Psoas muscle (tissue), 8 donors: ENCODE measurements around the gene CDC42EP3. TPM values are rescaled to one million over a fixed set of nuclear protein-coding genes. Genes with fewer than 3 reads are reported as not detected.

Experiments
- ATAC-seq, 4 donors: fragments of 200-7000 bp; cut with Tn5 transposase; one replicate each; pipeline ENCODE4 v1.9.1; 2020; ENCODE audit warnings: moderate library complexity in 3 of 4, mild to moderate bottlenecking in 2 of 4
- DNase-seq, 2 donors: peaks; one replicate each; pipeline ENCODE4 v3.0.0-alpha.2; 2020
- H3K27ac ChIP-seq: fragments of 200-600 bp; one replicate; pipeline ENCODE4 v1.8.0; 2022
- H3K27me3 ChIP-seq, 3 donors: fragments of 200-600 bp in 1 of 3; one replicate each; pipeline versions ENCODE4 v1.6.1 to v1.8.0; 2013 to 2022; ENCODE audit warnings: low read length in 2 of 3, mild to moderate bottlenecking in 2 of 3, moderate library complexity in 1 of 3; ENCODE audit not compliant: insufficient read depth in 3 of 3
- H3K36me3 ChIP-seq, 2 donors: fragments of 200-600 bp in 1 of 2; one replicate each; pipeline versions ENCODE4 v1.6.1 to v1.8.0; 2013 to 2022; ENCODE audit warnings: low read depth in 1 of 2, mild to moderate bottlenecking in 1 of 2, moderate library complexity in 1 of 2; ENCODE audit not compliant: insufficient read depth in 1 of 2
- H3K4me1 ChIP-seq: fragments of 200-600 bp; one replicate; pipeline ENCODE4 v1.8.0; 2022
- H3K4me3 ChIP-seq: fragments of 200-600 bp; one replicate; pipeline ENCODE4 v1.8.0; 2022; ENCODE audit warnings: mild to moderate bottlenecking
- H3K9me3 ChIP-seq: fragments of 200-600 bp; one replicate; pipeline ENCODE4 v1.8.0; 2022
- WGBS, 3 donors: extraction: QIAGEN DNeasy Blood & Tissue Kit; methylation state at CpG; one replicate each; pipeline versions ENCODE4 v1.1.6 to v1.1.7; 2013; 5-methylcytosine and 5-hydroxymethylcytosine counted together
- intact Hi-C, 2 donors: fragments of 100-400 bp; cut with DNase I; formaldehyde crosslinking; loops; one replicate each; pipeline versions ENCODE4 v1.11.0 to v1.14.2; 2022
- polyA plus RNA-seq, 3 donors: library from polyadenylated mRNA; stranded (reverse); fragments of 200-250 nt; gene quantifications; one replicate each; pipeline ENCODE4 v1.2.3, GENCODE V29; 2013
- total RNA-seq, 4 donors: library from RNA; stranded (reverse); fragmentation: NEBNext Ultra II Directional in 2 of 4; extraction: Animal tissue kit (Norgen Biotek cat#: 25700) in 2 of 4; gene quantifications; one replicate each; pipeline versions ENCODE4 v1.2.1 to v1.2.4, GENCODE V29; 2021 to 2023
- TF ChIP-seq, protein P1 (sequence below): fragments of 200-600 bp; IDR thresholded peaks from one replicate; pipeline ENCODE4 v1.8.0; 2022; ENCODE audit warnings: antibody characterized with exemption
- donor health status: healthy with polysubstance abuse.
- donor health status: DM: no; HTN: no; CAD: no; lungs with moderate emphysema.
- donor health status: Bipolar disorder and iron deficiency.
- donor health status: healthy.
- donor health status: DM: yes; HTN: yes; CAD: no.
- donor health status: DM: no; HTN: no; CAD: no.
- donor health status: DM: no; HTN: no; CAD: no.
- donor health status: DM: yes; HTN: yes; CAD: no.

CDC42EP3 gene
- total and polyA plus RNA-seq, 7 donors, result 8.8 to 174 (median 50.9) TPM

DNA sequence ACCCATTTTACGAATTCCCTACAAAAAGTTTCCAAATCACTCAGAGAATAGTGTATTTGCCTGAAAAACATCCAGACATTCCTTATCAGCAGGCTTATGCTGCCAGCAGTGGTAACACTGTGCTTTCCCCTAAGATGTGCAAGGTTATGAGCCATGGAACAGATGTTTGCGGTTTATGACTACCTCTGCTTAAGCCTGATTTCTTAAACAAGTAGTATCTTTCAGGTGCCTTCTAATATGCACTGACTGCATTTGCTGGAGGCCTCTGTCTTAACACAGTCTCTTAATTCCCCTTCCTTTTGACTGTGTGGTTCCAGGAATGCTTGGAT is 54.8 kb downstream of the CDC42EP3 start:
- Histone ChIP-seq H3K4me3 (no peak overlapping the region), H3K9me3 (no peaks in the 10 kb centered on the region), H3K27me3 (no peaks in the 10 kb centered on the region), H3K36me3 (no peaks in the 10 kb centered on the region), H3K27ac (no peak overlapping the region), H3K4me1 (no peaks in the 10 kb centered on the region)
- intact Hi-C loops, result no loop called here
- ATAC-seq (no peak), DNase-seq (no peak)
- WGBS, 3 donors, result 94 to 95% (median 95%) methylated on average over 2 of the region's 2 CpGs
- TF ChIP-seq, protein P1, sequence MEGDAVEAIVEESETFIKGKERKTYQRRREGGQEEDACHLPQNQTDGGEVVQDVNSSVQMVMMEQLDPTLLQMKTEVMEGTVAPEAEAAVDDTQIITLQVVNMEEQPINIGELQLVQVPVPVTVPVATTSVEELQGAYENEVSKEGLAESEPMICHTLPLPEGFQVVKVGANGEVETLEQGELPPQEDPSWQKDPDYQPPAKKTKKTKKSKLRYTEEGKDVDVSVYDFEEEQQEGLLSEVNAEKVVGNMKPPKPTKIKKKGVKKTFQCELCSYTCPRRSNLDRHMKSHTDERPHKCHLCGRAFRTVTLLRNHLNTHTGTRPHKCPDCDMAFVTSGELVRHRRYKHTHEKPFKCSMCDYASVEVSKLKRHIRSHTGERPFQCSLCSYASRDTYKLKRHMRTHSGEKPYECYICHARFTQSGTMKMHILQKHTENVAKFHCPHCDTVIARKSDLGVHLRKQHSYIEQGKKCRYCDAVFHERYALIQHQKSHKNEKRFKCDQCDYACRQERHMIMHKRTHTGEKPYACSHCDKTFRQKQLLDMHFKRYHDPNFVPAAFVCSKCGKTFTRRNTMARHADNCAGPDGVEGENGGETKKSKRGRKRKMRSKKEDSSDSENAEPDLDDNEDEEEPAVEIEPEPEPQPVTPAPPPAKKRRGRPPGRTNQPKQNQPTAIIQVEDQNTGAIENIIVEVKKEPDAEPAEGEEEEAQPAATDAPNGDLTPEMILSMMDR, result no peak

- H3K4me3 ChIP-seq, result no peak overlapping the region
- no peaks in the 10 kb centered on the region for H3K9me3 ChIP-seq
- TF ChIP-seq, protein P1, result no peak
- no peaks in the 10 kb centered on the region for H3K36me3 ChIP-seq
- DNase-seq, result peak; percentile 25 to 67
- intact Hi-C loops, result no loop called here
- no peaks in the 10 kb centered on the region for H3K27me3 ChIP-seq
- 76 to 82% (median 77%) methylated on average over 6 of the region's 6 CpGs for whole genome bisulfite sequencing, 3 donors
- no peak for ATAC-seq
- H3K27ac ChIP-seq, result no peak overlapping the region
- H3K4me1 ChIP-seq, result no peaks in the 10 kb centered on the region
Measured at GRCh38 chr2:37615804-37616676, 55.4 kb downstream of the CDC42EP3 start.

GRCh38 chr2:37614061-37614738 is 57.2 kb downstream of the CDC42EP3 start:
- intact Hi-C loops, result no loop called here
- Histone ChIP-seq H3K36me3 (no peaks in the 10 kb centered on the region), H3K4me3 (no peak overlapping the region), H3K9me3 (no peaks in the 10 kb centered on the region), H3K27ac (no peak overlapping the region), H3K27me3 (no peaks in the 10 kb centered on the region), H3K4me1 (no peaks in the 10 kb centered on the region)
- DNase-seq, result no peak
- peak in 3 of 4 donors; percentile 51 to 71 (median 53) for ATAC-seq
- WGBS, 3 donors, result 82 to 90% (median 84%) methylated on average over 7 of the region's 7 CpGs
- TF ChIP-seq, protein P1, result no peak

DNA sequence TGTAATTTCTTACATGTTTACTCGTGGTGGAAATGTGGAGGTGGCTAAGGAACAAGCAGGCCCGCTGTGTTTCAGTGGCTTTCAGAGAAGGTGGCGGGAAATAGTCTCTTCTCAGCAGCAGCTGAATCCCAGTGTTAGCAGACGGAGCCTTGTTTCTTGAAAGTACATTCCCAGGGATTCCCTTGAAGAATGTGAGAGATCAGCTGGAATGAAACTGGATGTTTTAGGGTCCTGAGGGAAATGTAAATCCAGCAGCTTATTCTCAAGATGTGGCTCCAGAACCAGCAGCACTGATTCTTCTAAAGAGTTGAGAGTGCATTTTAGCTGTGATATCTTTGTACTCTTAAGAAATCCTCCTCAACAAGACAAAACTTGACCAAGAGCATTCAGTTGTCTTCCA is 59.1 kb downstream of the CDC42EP3 start:
- 76 to 85% (median 84%) methylated on average over 4 of the region's 4 CpGs for WGBS, 3 donors
- Histone ChIP-seq H3K4me3 (no peak overlapping the region), H3K36me3 (no peaks in the 10 kb centered on the region), H3K9me3 (no peaks in the 10 kb centered on the region), H3K27me3 (no peaks in the 10 kb centered on the region), H3K4me1 (no peaks in the 10 kb centered on the region), H3K27ac (no peak overlapping the region)
- DNase-seq (no peak), ATAC-seq (no peak)
- intact Hi-C loops, result no loop called here
- TF ChIP-seq, protein P1, result no peak
